HFFc6 (cell line): ENCODE results near the gene SPEM3. TPM values are rescaled to one million over a fixed set of nuclear protein-coding genes. Genes with fewer than 3 reads are reported as not detected.

ENCODE experiments used
- DNase-seq: peaks from one replicate; pipeline ENCODE4 v3.0.0-alpha.2; 2018
- H3K27ac Mint-ChIP-seq: 2 replicates; pipeline ENCODE4 v1.8.0; 2020; ENCODE audit warnings: mild to moderate bottlenecking, mixed read lengths
- H3K27me3 Mint-ChIP-seq: 2 replicates; pipeline ENCODE4 v1.8.0; 2021; ENCODE audit warnings: mild to moderate bottlenecking, moderate library complexity, mixed read lengths; ENCODE audit not compliant: insufficient read depth
- H3K36me3 Mint-ChIP-seq: 2 replicates; pipeline ENCODE4 v1.8.0; 2021; ENCODE audit warnings: low read depth, mixed read lengths
- H3K4me1 Mint-ChIP-seq: 2 replicates; pipeline ENCODE4 v1.8.0; 2020; ENCODE audit warnings: low read depth, mixed read lengths
- H3K4me3 Mint-ChIP-seq: 2 replicates; pipeline ENCODE4 v1.8.0; 2020; ENCODE audit warnings: mild to moderate bottlenecking, moderate library complexity, mixed read lengths
- H3K9me3 Mint-ChIP-seq: 2 replicates; pipeline ENCODE4 v1.8.0; 2020; ENCODE audit warnings: mild to moderate bottlenecking, mixed read lengths
- CTCF ChIP-seq: fragments of 200-600 bp; sonication (generic); IDR thresholded peaks from 2 replicates; pipeline ENCODE4 v1.5.0; 2021; ENCODE audit warnings: antibody characterized with exemption, mild to moderate bottlenecking
- total RNA-seq, 6 experiments: library from RNA; stranded (reverse); fragmentation: NEBNext Ultra II Directional; extraction: Animal tissue kit (Norgen Biotek cat#: 25700); gene quantifications; 2 replicates in 1 of 6; 3 replicates in 5 of 6; pipeline ENCODE4 v1.2.3, GENCODE V29; 2021

SPEM3 gene
- total RNA-seq, 6 experiments from 2014 or later: not detected

- H3K27ac Mint-ChIP-seq: no peak overlapping the region
- H3K27me3 Mint-ChIP-seq: peaks cover 1% of the 10 kb centered on the region
- H3K4me1 Mint-ChIP-seq: no peaks in the 10 kb centered on the region
- no peak for TF ChIP-seq CTCF
- H3K4me3 Mint-ChIP-seq: no peak overlapping the region
- no peaks in the 10 kb centered on the region for H3K9me3 Mint-ChIP-seq
- H3K36me3 Mint-ChIP-seq: no peaks in the 10 kb centered on the region
- DNase-seq: no peak
Observed at GRCh38 chr17:7425756-7426155, 2.9 kb upstream of the SPEM3 start.

GRCh38 chr17:7426203-7426863, 2.3 kb upstream of the SPEM3 start:
- peaks cover 3% of the 10 kb centered on the region; the same call in 1 of the 2 replicates for H3K4me1 Mint-ChIP-seq
- H3K27me3 Mint-ChIP-seq: peaks cover 1% of the 10 kb centered on the region
- H3K4me3 Mint-ChIP-seq: no peak overlapping the region
- no peak overlapping the region for H3K27ac Mint-ChIP-seq
- H3K36me3 Mint-ChIP-seq: no peaks in the 10 kb centered on the region
- no peaks in the 10 kb centered on the region for H3K9me3 Mint-ChIP-seq
- no peak for TF ChIP-seq CTCF
- no peak for DNase-seq

GRCh38 chr17:7426896-7427489, 1.7 kb upstream of the SPEM3 start:
- H3K36me3 Mint-ChIP-seq: no peaks in the 10 kb centered on the region
- peaks cover 1% of the 10 kb centered on the region for H3K27me3 Mint-ChIP-seq
- H3K4me3 Mint-ChIP-seq: no peak overlapping the region
- no peak for TF ChIP-seq CTCF
- no peak for DNase-seq
- H3K27ac Mint-ChIP-seq: no peak overlapping the region
- peaks cover 6% of the 10 kb centered on the region; the same call in 1 of the 2 replicates for H3K4me1 Mint-ChIP-seq
- H3K9me3 Mint-ChIP-seq: no peaks in the 10 kb centered on the region

- no peak for DNase-seq
- H3K36me3 Mint-ChIP-seq: no peaks in the 10 kb centered on the region
Observed at GRCh38 chr17:7427549-7427948, 1.1 kb upstream of the SPEM3 start.

GRCh38 chr17:7429722-7430121, 1.1 kb downstream of the SPEM3 start:
- H3K27ac Mint-ChIP-seq: no peak overlapping the region
- no peaks in the 10 kb centered on the region; the same call in none of the 2 replicates for H3K27me3 Mint-ChIP-seq
- peaks cover 6% of the 10 kb centered on the region; the same call in 1 of the 2 replicates for H3K4me1 Mint-ChIP-seq
- no peaks in the 10 kb centered on the region for H3K36me3 Mint-ChIP-seq
- TF ChIP-seq CTCF: no peak
- DNase-seq: no peak
- no peaks in the 10 kb centered on the region for H3K9me3 Mint-ChIP-seq
- H3K4me3 Mint-ChIP-seq: no peak overlapping the region

More at GRCh38 chr17:7427549-7427948, 1.1 kb upstream of the SPEM3 start:
- TF ChIP-seq CTCF: no peak
- H3K4me3 Mint-ChIP-seq: no peak overlapping the region
- H3K4me1 Mint-ChIP-seq: peaks cover 6% of the 10 kb centered on the region; the same call in 1 of the 2 replicates
- no peaks in the 10 kb centered on the region; the same call in none of the 2 replicates for H3K27me3 Mint-ChIP-seq
- no peaks in the 10 kb centered on the region for H3K9me3 Mint-ChIP-seq
- no peak overlapping the region for H3K27ac Mint-ChIP-seq
